Epithelial cell of esophagus (primary cell): ENCODE measurements around the gene UNC13C.
A peak's percentile ranks its signal among the peaks of the same experiment; 100 is the strongest.

ENCODE experiments used
- DNase-seq: peaks from one replicate; pipeline ENCODE4 v3.0.0; 2010; ENCODE audit warnings: low read depth
- H3K4me3 ChIP-seq: 2 replicates; pipeline ENCODE4 v1.5.1; 2011; ENCODE audit warnings: mild to moderate bottlenecking, low read length, control low read depth
- CTCF ChIP-seq: IDR thresholded peaks from 2 replicates; pipeline ENCODE4 v1.5.1; 2011; ENCODE audit warnings: low read depth, mild to moderate bottlenecking, low read length, control low read depth, inconsistent platforms; ENCODE audit not compliant: insufficient read depth; ENCODE audit errors: missing control alignments

Gene UNC13C

DNA sequence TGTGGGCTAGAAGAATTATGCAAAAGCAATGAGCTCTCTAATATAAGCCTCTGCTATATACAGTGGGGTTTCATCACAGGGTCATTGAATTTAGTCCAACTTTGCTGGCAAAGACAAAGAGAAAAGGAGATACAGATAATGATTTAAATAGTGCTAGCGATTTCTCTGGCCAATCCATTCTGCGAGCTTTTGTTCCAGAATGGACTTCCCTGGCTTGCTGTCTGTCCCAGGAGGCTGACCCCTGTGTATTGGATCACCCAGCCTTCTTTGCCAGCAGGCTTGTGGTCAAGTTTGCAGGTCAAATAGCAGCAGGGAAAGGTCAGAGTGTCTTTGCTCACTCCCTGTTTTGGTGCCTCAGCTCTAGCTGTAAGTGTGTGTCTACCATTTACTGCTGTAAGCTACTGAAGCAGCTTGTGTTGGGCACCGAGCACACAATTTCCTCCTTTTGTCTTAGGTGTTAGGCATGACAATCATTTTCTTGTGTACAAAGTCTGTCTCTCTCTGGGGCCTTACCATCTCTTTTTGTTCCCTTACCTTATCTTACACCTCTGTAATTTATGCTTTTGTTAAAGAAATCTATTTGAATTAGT is 55.7 kb downstream of the UNC13C start:
- H3K4me3 ChIP-seq = no peak overlapping the region
- no peak for TF ChIP-seq CTCF
- DNase-seq = no peak

GRCh38 chr15:54035616-54036015 is 57.4 kb downstream of the UNC13C start:
- no peak overlapping the region for H3K4me3 ChIP-seq
- DNase-seq = no peak
- no peak for TF ChIP-seq CTCF

- TF ChIP-seq CTCF = no peak
These were observed 67.2 kb downstream of the UNC13C start for GRCh38 chr15:54045397-54045796.

DNA sequence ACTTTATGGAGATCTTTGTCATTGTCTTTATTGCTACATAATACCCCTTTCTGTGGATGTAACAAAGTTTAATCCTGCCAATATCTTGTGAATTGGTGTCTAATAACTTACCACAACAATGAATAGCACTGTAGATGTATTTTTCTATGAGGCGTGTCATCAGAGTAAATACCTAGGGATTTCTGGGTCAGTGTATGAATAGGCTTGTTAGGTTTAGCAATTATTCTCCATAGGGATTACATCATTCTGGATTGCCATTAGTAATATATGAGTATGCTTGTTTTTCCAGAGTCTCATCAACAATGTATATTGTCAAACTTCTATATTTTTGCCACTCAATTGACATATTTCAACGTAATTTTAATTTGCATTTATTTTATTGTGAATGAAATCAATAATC is 67.9 kb downstream of the UNC13C start:
- no peak for TF ChIP-seq CTCF
- H3K4me3 ChIP-seq = no peak overlapping the region
- peak; percentile 74 for DNase-seq

More at GRCh38 chr15:54045397-54045796, 67.2 kb downstream of the UNC13C start:
- H3K4me3 ChIP-seq = no peak overlapping the region
- DNase-seq = peak; percentile 40

GRCh38 chr15:54064365-54064764 is 86.1 kb downstream of the UNC13C start:
- H3K4me3 ChIP-seq = no peak overlapping the region
- DNase-seq = no peak
- no peak for TF ChIP-seq CTCF

- no peak for TF ChIP-seq CTCF
- no peak overlapping the region for H3K4me3 ChIP-seq
- DNase-seq = no peak
These were observed 88.2 kb downstream of the UNC13C start for GRCh38 chr15:54066403-54066802.

DNA sequence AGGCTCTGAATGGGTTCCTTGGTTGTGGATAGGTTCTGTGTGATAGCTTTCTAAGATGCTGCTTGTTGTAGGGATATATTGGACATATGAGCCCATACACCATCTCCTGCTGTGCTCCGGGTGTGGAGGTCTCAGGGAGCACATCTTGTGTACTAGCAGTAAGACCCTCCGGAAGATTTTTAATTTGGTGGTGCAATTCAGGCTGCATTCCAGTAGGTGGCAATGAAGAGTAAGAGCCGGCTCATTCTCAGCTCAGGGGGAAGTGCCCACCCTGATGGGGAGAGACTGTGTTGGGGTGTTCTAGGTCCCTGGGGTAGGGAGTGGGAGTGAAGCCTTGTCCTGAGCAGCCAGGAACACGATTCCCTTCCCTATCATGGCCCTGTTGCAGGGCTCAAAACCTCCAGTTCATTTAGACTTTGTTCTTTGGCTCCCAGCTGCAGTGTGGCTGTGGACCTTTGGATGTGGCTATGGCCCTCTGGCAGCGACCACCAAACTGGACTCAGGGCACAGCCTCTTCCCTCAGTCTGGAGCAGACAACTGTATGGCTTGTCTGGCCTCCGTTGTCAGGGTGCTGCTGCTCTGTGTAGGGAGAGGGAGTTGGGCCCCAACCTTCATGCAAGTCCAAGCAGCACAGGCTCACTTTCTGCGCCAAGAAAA is 104.7 kb downstream of the UNC13C start:
- no peak overlapping the region for H3K4me3 ChIP-seq
- peak; percentile 60 for TF ChIP-seq CTCF
- DNase-seq = peak; percentile 4
